OCI-M2 (cell line): Measurements from ENCODE around the gene COL5A1.

Experiments
- DNase-seq: peaks from one replicate; lab custom pipeline; 2025; ENCODE audit not compliant: unreplicated experiment; lab: John Stamatoyannopoulos, UW

Gene COL5A1

GRCh38 chr9:134868751-134869553 is 227.3 kb downstream of the COL5A1 start:
- no peak for DNase-seq

DNA sequence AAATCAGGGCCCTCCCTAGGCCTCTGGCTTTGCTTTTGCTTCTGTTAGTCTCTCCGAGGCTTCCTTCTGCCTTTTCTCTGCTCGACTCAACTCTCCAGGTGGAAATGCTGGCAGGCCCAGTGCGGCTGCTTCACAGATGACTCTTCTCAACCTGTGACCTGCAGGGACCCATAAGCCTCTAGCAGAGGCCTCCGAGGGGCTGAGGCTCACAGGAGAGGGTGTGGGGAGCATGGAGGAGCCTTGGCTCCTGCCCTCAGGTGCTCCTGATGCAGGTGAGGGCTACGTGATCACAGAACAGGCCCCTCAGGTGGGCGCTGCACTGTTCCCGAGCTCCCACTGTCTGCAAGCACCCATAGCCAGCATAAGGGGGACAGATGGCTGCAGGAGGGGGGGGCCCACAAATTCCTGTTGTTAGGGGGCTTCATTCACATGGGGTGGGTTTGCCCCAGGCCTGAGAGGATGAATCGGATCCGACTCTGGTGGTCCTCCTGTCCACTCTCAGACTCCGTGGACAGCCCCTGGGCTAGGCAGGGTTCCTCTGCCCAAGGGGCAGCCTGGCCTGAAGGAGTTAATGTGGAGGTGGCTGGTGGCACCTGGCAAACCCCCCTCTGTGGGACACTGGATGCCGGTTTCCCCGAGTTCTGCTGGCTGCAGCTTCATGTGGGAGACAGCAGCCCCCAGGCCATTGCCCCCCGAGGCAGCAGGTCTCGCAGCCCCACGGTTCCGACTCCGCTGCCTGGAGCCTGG is 228.1 kb downstream of the COL5A1 start:
- no peak for DNase-seq

DNA sequence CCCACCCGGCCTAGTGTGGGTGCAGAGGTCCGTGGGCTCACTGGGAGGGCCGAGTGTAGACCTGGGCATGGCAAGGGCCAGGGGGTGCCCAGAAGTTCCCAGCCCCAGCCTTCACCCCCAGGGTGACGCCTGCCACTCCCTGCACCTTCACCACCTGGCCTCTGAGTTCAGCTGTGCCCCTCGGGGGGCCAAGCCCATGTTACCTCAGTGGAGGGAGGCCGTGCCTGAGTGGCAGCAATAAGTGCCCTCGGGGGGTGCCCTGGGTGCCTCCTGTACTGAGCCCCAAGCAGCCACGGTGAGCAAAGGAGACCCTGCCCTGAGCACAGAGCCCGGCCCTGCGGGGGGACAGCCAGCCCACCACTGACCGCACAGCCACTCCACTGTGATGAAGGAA is 228.7 kb downstream of the COL5A1 start:
- no peak for DNase-seq

DNA sequence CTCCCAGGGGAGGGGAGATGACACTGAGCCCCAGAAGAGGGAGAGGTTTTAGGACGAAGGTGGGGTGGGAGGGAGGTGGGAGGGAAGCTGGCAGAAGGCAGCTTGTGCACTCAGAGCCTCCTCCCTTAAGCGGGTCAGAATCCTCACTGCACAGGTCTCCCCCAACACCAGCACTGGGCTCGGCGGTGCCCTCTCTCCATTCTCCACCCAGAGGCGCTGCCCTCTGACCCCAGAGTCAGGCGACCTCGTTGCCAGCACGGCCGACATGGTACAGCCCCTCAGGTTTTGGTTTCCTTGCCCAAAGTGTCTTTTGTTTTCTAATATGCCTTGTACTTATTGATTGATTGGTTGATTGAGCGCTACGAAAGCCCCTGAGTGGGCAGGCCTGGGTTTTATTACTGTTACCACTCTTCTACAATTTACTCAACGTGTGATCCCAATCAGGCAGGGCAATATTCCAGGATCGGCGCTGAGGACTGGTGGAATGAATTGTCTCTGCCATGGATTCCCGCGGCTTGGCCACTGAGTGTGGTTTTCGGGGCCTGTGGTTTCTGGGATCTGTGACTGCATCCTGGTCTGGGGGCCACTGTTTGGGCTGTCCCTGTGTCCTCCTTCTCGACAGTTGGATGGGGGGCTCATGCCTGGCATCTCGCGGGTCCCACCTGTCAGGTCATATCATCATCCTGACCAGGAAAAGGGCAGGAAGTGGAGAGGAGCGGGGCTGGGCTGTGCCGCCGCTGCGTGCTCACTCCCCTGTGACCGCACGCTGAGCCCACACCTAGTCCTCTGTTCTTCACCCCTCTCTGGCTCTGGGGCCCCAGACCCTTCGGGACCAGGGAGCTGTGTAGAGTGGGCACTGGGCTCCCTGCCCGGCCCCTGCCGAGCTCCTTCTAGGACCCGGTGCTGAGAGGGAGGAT is 229.4 kb downstream of the COL5A1 start:
- no peak for DNase-seq

- DNase-seq: no peak
Observed at GRCh38 chr9:134871697-134872340, 230.2 kb downstream of the COL5A1 start.

- no peak for DNase-seq
Observed at GRCh38 chr9:134872482-134873231, 231.1 kb downstream of the COL5A1 start.

DNA sequence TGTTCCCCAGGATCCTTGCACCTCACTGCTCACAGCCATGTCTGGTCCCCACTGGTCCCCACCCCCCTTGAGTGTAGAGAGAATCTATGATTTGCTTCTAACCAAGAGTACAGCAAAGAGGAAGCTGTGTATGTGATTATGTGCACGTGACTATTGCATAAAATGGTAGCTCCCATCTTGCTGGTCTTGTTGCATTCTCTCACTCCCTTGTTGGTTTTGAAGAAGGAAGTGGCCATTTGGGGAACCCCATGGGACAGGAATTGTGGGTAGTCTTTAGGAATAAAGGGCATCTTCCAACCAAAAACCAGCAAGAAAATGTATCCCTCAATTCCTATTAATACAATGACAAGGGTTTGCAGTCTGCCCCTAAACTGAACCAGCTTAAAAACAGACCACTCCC is 233.8 kb downstream of the COL5A1 start:
- DNase-seq: no peak

DNA sequence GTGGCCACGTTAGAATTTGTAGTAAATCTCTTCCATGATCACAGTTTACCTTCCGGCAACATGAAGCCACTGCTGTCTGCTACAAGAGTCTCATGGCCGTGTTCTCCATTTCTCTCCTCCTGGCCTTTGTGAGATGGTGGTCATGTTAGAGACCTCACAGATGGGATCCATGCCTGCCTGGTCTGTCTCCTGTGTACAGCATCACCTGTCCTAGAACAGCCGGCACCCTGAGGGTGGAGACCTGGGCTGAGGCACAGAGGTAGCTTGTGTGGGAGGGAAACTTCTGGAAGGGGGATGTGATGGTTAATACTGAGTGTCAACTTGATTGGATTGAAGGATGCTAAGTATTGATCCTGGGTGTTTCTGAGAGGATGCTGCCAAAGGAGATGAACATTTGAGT is 235.9 kb downstream of the COL5A1 start:
- DNase-seq: no peak

DNA sequence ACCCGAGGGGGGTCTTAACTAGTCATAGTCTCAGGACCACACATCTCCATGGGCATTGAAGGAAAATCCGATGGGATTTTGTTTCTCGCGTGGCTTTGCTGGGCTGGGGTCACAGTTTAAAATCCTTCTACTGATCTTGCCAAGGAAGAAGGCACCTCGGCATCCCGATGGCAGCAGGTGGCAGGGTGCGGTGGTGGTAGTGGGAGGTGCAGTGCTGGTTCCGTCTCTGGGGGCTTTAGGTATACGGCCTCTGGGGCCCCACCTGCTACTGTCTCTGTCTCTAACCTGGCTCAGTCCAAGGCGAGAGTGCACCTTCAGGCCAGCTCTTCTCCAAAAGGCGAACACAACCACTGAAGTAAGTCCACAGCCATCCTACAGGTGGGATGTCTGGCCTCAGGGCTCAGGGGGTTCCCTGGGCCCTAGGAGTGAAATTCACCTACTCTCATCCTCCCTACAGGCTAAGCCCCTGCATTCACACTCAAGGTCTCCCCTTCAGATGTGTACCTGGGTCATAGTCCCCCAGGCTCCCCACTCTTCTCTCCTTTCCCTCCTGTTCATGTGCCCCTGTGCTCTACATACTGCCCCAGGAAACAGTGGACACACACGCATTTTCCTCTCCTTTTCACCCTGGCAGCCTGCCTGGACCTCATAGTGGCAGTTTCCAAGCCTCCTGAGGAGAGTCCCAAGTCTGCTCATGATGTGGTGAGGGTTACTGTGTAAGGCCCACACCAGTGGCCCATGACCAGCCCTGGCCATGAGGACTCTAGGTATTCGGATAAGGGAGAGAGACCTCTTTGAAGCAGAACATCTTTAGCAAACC is 238.3 kb downstream of the COL5A1 start:
- no peak for DNase-seq

DNA sequence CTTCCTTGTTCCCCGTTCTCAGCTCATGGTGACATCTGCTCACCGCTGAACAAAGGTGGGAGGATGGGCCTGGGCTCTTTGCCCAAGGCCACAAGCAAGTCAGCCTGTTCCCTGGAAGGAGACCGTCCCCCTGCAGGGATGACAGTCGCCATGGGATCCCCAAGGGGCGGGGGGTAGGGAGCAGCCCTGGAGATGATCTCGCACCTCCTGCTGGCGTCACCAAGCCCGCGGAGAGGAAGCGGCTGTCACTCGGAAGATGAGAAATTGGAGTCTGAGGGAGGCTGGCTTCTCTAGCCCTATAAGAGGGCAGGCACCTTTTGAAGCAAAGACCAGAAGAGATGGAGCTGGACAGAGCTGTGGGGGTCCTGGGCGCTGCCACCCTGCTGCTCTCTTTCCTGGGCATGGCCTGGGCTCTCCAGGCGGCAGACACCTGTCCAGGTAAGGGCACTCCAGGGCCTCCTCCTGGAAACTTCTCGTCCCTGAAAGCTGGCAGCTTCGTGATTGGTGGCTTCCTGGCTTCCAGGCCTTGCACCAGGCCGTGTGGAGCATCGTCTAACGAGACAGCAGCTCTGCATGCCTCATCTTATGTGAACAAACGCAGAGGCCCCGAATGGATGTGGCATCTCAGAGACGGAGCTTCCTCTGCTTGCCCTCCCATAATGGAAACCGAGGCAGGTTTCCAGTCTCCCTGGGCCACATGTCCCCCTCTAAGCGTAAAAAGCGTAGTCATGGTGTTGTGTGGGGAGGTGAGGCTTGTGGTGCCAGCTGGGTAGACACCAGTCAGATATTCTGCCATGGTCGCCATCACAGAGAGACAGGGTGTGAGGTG is 239.1 kb downstream of the COL5A1 start, which contains the start of gene FCN2:
Gene FCN2 (plus strand): TSS at position 327 of the 829 bp plus-strand sequence. CDS start 12 bp downstream, at position 339.
- no peak for DNase-seq

DNA sequence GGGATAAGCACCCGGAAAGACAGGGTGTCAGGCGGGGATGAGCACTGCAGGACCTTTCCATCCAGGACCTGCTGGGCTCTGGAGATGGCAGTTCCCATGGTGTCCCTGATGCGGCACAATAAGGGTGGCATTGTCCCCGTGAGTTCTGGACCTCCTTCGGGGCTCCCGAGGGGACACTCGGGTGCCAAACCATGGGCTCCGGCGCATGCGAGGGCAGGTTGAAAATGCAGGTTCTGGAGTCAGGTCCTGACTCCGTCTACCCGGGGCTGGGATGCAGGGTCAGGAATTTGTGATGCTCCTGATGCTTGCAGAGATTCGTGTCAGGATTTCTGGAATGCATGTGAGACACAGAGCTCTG is 239.7 kb downstream of the COL5A1 start:
- DNase-seq: no peak

DNA sequence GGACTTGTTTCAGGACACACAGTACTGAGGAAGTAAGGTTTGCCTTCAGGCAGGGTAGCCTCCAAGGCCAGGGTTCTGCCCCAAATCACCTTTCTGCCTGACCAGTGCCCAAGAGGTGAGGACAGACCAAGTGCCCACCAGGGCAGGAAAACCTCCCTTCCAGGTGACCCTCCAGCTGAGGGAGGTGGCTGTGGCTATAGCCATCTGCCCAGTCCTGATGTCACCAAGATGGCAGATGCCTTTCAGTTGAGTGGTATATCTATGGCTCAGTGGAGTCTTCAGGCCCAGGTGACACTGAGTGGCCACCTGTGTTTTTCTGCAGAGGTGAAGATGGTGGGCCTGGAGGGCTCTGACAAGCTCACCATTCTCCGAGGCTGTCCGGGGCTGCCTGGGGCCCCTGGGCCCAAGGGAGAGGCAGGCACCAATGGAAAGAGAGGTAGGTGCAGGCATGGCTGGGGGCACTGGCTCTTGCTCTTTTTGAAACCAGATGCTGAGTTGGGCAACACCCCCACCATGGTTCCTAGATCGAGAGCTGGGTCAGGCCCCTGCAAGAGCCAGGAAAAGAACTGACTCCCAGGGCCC is 240.7 kb downstream of the COL5A1 start:
- DNase-seq: no peak

DNA sequence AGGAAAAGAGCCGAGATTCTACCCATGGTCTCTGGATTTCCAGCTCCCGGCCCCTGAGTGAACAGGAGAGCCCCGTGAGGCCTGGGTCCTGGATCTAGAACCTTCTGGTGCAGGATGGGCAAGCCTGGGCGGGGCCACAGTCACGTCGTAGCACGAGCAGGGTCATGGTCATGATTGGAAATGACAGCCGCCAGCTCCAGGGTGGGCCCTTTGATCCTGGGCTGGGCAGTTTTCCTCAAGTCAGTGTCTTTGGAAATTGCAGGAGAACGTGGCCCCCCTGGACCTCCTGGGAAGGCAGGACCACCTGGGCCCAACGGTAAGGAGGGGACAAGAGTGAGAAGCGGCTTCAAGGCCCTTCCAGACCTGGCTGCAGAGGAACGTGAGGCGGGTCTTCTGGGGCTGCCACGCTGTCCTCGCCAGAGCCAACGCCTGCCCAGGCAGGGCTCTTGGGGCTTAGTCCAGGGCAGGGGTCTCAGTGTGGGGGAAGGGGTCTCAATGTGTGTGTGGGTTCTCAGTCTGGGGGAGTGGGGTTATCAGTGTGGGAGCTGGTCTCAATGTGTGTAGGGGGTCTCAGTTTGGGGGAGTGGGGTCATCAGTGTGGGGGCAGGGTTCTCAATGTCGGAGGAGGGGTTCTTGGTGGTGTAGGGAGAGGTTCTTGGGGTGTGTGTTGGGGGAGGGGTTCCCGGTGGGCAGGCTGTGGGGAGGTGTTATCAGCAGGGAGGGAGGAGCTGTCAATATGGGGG is 241.6 kb downstream of the COL5A1 start:
- DNase-seq: no peak

DNA sequence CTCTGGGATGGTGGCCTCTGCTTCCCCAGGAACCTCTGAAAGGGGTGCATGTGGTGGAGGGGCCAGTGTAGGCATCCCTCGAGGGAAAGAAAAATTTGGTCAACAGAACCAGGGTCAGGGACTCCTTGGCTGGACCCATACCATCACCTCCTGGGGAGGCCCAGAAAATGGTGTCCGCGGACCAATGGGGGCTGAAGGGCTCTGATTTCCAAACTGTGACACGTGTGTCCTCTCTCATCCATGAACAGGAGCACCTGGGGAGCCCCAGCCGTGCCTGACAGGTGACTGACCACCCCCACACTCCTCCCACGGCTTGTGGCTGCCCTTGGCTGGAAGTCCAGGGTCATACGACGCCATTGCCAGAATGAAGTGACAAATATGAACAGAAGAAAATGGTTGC is 242.9 kb downstream of the COL5A1 start:
- DNase-seq: no peak

DNA sequence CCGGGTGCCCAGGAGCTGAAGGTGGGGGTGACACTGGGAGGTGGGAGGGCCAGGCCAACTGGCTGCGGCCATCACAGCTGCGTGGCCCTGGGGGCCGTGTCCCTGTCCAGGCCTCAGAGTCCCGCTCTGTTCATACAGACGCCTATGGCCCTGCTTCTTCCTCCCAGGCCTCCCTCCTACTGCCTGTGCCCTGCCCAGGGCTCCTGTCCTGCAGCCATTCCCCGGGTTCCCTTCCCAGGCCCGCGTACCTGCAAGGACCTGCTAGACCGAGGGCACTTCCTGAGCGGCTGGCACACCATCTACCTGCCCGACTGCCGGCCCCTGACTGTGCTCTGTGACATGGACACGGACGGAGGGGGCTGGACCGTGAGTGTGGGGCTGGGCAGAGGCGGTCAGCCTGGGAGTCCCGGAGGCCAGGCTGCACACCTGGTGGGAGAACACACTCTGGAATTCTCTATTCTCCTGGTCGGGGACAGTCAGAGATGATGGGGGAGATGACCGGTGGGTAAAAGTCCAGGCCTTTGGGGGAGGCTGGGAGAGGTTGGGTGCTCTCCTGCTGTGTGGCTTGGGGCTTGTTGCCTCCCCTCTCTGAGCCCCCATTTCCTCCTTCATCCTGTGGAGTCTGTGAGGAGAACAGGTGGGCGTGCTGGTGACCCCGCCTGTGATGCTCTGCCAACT is 243.5 kb downstream of the COL5A1 start:
- no peak for DNase-seq

DNA sequence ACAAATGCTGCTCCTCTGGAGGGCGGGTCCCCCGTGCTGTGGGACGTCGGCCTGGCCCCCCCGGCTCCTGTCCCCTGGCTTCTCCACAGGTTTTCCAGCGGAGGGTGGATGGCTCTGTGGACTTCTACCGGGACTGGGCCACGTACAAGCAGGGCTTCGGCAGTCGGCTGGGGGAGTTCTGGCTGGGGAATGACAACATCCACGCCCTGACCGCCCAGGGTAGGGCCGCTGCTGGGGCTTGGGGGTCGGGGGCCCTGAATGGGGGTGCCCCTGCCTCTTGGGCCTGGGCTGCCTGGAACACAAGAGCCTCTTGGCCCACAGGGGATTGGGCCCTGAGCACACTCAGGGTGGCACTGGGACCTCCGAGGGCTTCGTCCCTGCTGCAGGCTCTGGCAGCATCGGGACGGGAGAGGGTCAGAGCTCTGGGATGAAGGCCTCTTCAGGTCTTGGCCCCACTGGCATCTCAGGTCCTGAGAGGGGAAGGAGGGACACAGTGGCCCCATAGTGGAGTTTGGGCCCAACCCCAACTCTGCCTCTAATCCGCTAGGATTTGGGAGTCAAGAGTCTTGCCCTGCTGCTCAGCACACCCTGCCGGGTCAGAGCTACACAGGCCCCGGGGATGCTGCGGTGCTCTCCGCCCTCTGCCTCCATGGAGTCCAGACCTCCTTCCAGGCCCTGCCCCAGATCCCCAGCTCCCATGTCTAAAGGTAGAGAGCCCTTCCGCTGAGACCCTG is 244.2 kb downstream of the COL5A1 start:
- no peak for DNase-seq
